Lung microvascular endothelial cell (primary cell): ENCODE data around the gene GATAD1. TPM values are rescaled to one million over a fixed set of nuclear protein-coding genes. Genes with fewer than 3 reads are reported as not detected.
A peak's percentile ranks its signal among the peaks of the same experiment; 100 is the strongest.
"Not testable (repeated sequence)": the region's sequence is repeated elsewhere in the genome, so short reads cannot be mapped to it uniquely, and the experiment has no call there.

Source experiments
- DNase-seq, 2 donors: peaks; one replicate each; pipeline versions ENCODE4 v3.0.0 to v3.0.0-alpha.2; 2010; ENCODE audit warnings: low read depth in 2 of 2
- total RNA-seq: library from RNA; depleted of rRNA; stranded (reverse); fragments of >200 nt; gene quantifications from 2 replicates; pipeline ENCODE4 v1.2.1, GENCODE V29; 2014

GATAD1 gene
- total RNA-seq, 1 donor from 2014 or later: 12.9 TPM

DNA sequence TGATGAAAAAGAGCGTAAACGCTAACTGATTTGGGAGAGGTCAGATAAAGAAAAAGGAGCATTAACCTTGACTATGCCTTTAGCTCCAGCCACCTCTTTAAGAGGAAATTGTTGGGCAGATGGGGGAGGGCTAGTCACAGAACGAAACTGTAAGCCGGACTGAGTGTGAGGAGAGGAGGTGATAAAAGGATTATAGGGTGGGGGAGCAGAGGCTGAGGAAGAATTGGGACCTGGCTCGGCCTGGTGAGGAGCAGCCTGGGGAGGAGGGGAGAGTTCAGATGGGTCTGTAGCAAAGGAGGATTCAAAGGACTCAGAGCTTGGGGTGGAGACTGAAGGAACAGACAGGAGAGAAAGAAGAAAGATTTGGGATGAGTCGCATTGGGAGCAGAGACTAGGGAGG is 36.3 kb downstream of the GATAD1 start:
- DNase-seq: not testable (repeated sequence)

DNA sequence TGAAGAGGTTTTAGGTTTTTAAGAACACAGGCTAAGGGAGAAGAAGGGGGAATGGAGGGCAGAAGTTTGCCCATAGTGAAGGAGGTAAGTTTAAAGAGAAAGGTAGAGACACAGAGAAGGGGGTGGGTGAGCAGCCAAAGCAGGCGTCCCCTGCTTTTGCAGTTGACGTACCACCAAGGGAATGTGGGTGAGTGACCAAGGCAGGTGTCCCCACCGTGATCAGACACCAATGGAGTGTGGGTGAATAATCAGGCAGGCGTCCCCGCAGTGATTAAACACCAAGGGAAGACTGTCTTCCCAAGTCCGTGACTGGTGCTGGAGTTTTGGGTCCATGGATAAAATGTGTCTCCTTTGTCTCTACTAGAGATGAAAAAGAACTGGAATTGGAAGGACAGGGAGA is 36.9 kb downstream of the GATAD1 start:
- DNase-seq: not testable (repeated sequence)

DNA sequence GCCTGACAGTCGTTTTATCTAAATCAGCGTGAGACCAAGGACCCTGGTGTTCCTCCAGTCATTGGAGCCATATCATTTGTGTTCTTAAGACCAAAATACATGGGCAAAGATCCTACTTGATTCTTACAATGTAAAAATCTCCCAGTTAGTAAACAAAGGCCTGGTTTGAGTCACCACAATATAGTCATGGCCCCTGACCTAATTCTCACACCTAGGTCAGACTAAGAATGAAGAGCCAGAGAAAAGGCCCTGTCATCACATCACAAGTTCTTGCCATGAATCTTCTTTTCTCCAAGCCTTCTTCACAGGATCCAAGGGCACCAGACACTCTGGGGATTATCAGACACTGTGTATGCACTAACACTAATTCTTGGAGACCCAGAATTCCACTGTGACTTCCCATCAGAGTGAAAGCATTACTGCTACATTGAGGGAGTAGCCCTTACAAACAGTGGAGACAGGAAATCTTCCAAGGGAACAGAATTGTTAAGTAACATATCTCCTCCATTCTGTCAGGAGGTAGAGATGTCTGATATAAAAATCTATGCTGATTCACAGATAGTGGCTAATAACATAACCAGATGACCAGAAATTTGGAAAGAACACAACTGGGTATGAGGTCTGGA is 38.1 kb downstream of the GATAD1 start:
- DNase-seq: no peak

DNA sequence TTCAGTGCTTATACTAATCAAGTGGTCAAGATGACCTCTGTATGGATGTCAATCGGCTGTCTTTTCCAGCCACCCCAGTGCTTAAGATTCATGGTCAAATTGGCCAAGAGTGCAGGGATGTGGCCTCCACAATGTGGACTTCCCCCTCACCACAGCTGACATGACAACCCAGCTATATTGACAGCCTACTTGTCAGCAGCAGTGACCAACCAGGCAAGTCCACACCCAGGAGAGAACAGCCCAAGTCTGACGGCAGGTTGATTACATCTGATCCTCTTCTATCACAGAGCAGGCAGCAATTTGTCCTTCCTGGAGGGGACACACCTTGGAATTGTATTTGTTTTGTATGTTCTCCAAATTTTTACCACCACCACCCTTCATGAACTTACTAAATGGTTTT is 38.7 kb downstream of the GATAD1 start:
- no peak for DNase-seq

DNA sequence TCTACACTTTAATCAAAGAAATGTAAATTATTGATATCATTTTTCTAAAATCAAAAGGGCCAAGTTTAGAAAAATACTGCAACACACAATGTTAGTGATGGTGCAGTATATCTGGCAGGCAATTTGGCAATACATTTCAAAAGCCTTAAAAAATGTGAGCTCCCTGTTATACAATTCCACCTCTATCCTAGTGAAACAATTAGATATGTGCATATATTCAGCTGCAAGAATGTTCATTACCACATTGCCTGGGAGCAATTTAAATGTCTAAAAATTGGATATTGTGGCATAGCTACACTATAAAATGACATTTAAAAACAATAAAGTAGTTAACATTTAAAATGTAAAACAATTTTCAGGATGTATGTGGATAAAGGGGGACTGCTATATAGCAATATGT is 40.5 kb downstream of the GATAD1 start:
- no peak for DNase-seq

DNA sequence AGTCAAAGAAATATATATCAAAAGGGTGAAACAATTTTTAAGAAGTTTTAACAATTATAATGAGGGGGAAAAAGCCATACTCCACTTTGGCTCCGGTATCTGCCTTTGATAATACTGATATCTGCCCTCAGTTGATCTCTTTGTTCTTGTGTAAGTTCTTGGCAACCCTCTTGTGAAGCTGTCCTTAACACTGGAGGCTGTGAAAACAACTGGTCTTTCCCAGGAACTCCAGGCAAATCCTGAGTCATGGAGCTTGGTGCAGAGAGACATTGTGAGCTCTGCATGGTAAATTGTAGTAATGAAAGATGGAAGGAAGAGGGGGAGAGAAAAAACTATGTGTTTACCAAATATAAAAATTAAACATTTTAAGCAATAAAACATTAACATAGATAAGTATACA is 42.4 kb downstream of the GATAD1 start:
- DNase-seq: peak; percentile 7 to 30

DNA sequence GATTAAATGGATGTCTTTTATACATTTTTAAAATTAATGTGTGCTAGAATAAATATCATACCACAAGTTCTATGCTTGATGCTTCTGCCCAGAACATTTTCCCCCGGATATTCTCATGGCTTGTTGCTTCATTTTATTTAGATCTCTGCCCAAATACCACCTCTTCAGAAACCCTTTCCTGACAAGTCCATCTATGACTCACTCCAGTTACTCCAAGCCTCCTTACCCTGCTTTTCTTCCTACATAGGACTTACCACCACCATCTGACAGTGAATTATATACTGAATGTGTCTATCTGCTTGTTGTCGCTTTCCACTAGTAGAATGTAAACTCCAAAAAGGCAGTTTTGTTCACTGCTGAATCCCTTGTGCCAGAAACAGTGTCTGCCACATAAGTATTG is 49.6 kb downstream of the GATAD1 start:
- DNase-seq: peak in 1 of 2 donors; percentile 9

DNA sequence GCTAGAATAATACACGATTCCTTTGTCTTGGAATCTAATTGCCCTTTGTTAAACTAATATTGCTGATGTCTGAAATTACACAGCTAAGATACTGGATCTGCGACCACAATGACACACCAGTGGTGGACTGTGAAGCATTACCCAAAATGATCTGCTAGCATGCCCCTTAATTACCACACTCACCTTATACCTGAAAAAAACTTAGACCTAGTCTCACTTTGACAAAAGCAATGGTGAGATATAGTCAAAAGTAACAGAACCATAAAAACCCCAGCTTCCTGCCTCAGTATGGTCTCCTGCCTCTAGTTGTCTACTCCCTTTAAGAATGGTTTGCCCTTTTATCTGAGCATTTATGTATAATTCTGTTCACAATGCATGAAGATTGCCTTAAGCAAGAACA is 51.3 kb downstream of the GATAD1 start:
- DNase-seq: no peak

DNA sequence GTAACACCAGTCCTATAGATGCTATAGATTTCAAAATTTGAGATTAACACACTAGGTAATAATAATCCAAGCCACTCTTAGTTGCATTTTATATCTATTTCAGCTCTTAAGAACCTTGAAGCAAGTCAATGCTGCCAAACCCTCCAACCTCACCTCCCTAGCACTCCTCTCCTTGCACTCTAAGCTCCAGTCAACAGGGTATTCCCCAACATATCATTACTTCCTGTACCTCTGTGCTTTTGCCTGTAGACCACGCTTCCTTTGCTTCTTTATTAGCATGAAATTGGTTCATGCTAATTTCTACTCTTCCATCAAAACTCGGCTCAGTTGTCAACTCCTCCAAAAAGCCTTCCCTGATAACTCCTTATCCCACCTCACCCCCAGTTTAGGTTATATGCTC is 56.5 kb downstream of the GATAD1 start:
- DNase-seq: no peak

DNA sequence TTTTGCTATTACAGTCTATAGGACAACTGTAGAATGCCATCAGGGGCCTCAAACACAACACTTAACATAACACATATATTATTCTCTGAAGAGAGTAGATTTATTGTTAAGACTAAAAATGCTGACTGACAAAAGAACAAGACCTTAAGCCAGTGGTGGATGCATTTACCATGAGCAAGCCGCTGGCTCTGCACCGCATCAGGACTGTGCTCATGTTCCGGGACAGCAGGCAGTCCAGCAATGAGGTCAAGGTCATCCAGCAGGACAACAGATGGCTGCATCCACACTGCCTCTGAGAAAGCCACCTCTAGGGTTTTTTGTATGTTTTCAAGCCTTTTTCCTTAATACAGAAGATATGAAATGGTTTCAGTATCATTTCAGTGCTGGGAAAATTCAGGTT is 57.3 kb downstream of the GATAD1 start:
- no peak for DNase-seq

DNA sequence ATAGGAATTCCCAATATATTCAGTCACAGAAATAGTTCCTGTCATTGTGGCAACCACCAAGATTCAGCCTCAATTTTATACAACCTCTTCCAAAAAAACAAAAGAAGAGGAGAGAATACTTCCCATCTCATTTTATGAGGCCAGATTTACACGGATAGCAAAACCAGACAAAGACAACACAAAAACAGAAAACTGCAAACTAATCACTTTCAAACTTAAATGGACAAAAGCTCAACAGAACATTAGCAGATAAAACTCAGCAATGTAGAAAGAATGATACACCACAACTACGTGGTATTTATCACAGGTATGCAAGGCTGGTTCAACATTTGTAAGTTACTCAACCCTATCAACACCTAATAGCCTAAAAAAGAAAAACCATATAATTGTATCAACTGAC is 59.1 kb downstream of the GATAD1 start:
- DNase-seq: no peak

DNA sequence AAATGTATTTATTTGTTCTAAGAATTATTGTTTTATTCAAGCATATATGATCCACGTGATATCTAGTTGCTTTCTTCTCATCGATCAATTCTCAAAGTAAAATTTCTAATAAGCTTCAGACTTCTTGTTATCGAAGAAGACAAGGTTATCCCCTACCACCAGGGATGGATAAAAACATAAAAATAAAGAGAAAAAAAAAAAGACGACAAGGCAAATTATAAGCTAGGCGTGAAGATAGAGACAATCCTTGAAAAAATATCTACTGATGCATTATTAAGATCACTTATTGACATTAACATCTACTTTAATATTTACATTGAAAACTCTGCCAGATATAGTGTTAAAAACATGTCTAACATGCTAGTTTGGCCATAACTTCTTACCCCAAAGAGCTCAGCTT is 61.7 kb downstream of the GATAD1 start:
- no peak for DNase-seq

Other genes with a start within 250 kb of the GATAD1 start
- 24.8 and 32.5 TPM in 2 replicates for gene KRIT1, start 201.6 kb upstream of the GATAD1 start, total RNA-seq
- 17.7 and 25.2 TPM in 2 replicates for gene ANKIB1, start 201.5 kb upstream of the GATAD1 start, total RNA-seq
- not detected in 2 replicates for gene ERVW-1, start 30.5 kb downstream of the GATAD1 start, total RNA-seq
- 7.2 and 11.3 TPM in 2 replicates for gene PEX1, start 81.0 kb downstream of the GATAD1 start, total RNA-seq
- gene RBM48, start 81.3 kb downstream of the GATAD1 start, total RNA-seq: 5.9 and 10.9 TPM in 2 replicates
- gene FAM133B, start 142.9 kb downstream of the GATAD1 start, total RNA-seq: 7.0 and 10.1 TPM in 2 replicates